DOHH2 (cell line): ENCODE measurements around the gene AFG1L.

Experiments used
- H3F3A ChIP-seq: fragments of 200-600 bp; sonication (generic), shearing (Covaris generic); 2 replicates; pipeline ENCODE4 v1.6.0; 2016; ENCODE audit warnings: antibody characterized with exemption, mild to moderate bottlenecking; ENCODE audit not compliant: control insufficient read depth, insufficient read depth
- H3K27ac ChIP-seq: fragments of 200-600 bp; sonication (generic); 2 replicates; pipeline ENCODE4 v1.5.1; 2014; ENCODE audit warnings: low read depth, mild to moderate bottlenecking, low read length, moderate library complexity
- H3K27me3 ChIP-seq: fragments of 200-600 bp; sonication (generic); 2 replicates; pipeline ENCODE4 v1.6.1; 2014; ENCODE audit warnings: mild to moderate bottlenecking, low read length, mixed read lengths; ENCODE audit not compliant: control insufficient read depth
- H3K36me3 ChIP-seq: fragments of 200-600 bp; sonication (generic); 2 replicates; pipeline ENCODE4 v1.6.1; 2014; ENCODE audit warnings: mild to moderate bottlenecking, low read length, moderate library complexity, mixed read lengths; ENCODE audit not compliant: control insufficient read depth
- H3K4me1 ChIP-seq: fragments of 200-600 bp; sonication (generic); 2 replicates; pipeline ENCODE4 v1.6.1; 2014; ENCODE audit warnings: mild to moderate bottlenecking, low read length, mixed read lengths; ENCODE audit not compliant: control insufficient read depth
- H3K4me2 ChIP-seq: fragments of 200-600 bp; sonication (generic); 2 replicates; pipeline ENCODE4 v1.6.0; 2014; ENCODE audit warnings: mild to moderate bottlenecking, low read length, moderate library complexity
- H3K4me3 ChIP-seq: fragments of 200-600 bp; sonication (generic); 2 replicates; pipeline ENCODE4 v1.5.1; 2014; ENCODE audit warnings: mild to moderate bottlenecking, low read length, mixed read lengths
- H3K79me2 ChIP-seq: fragments of 200-600 bp; sonication (generic); 2 replicates; pipeline ENCODE4 v1.6.1; 2014; ENCODE audit warnings: mild to moderate bottlenecking, low read length, mixed read lengths; ENCODE audit not compliant: control insufficient read depth
- H3K9me2 ChIP-seq: fragments of 200-600 bp; sonication (generic); replicated peaks from 2 replicates; pipeline ENCODE4 v1.6.1; 2014; ENCODE audit warnings: mild to moderate bottlenecking, low read length, mixed read lengths; ENCODE audit not compliant: control insufficient read depth
- H3K9me3 ChIP-seq: fragments of 200-600 bp; sonication (generic); 2 replicates; pipeline ENCODE4 v1.6.1; 2014; ENCODE audit warnings: antibody characterized with exemption, low read length, mixed read lengths; ENCODE audit not compliant: control insufficient read depth, insufficient read depth
- H4K20me1 ChIP-seq: fragments of 200-600 bp; sonication (generic); 2 replicates; pipeline ENCODE4 v1.6.0; 2014; ENCODE audit warnings: low read depth, mild to moderate bottlenecking, antibody characterized with exemption, low read length, moderate library complexity; ENCODE audit not compliant: control insufficient read depth, insufficient read depth
- EZH2phosphoT487 ChIP-seq: fragments of 200-600 bp; sonication (generic); IDR thresholded peaks from 2 replicates; pipeline ENCODE4 v1.6.1; 2017; ENCODE audit warnings: borderline replicate concordance, mild to moderate bottlenecking, antibody characterized with exemption, low read length, moderate library complexity, mixed read lengths
- TF ChIP-seq, protein P1 (sequence below): fragments of 200-600 bp; sonication (generic); IDR thresholded peaks from one replicate; pipeline ENCODE4 v1.5.1; 2014; ENCODE audit warnings: antibody characterized with exemption, mild to moderate bottlenecking, low read depth, low read length; ENCODE audit not compliant: poor library complexity, severe bottlenecking

The AFG1L gene

DNA sequence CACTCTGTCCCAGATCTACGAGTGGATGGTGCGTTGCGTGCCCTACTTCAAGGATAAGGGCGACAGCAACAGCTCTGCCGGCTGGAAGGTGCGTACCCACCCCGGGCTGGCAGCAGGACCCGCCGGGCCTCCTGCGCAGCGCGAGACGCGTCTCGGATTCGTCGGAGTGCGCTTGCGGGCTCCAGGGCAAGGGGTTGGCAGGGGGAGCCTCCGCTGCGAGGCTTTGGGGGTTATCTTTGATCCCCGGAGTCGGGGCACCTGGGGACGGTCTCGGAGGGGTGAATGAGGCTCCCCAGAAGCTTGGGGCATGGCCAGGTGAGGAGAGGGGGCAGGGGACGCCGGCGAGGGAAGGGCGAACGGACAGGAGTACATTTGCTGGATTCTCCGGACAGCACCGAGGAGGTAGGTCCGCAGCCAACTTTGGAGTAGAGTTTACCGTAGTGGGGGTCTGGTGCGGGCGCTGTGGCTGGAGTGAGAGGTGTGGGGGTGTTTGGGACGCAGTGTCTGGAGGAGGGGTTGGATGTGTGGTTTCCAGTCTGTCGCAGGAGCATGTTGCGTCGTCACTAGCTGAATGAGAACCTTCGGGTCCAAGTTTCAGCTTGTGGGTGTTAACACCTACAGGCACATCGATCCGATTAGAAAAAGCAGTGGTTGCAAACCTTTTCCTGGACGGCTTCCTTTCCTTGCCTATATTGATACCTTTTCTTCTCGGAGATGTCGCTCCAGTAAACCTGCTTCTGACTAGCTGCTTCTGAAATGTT lies 267.1 kb downstream of the AFG1L start:
- H3K36me3 ChIP-seq: peaks cover 24% of the 10 kb centered on the region
- peaks cover 32% of the 10 kb centered on the region for H4K20me1 ChIP-seq
- no peaks in the 10 kb centered on the region for H3K9me3 ChIP-seq
- peak overlapping the region; percentile 22; the same call in 1 of the 2 replicates for H3K4me2 ChIP-seq
- H3K9me2 ChIP-seq: no peaks in the 10 kb centered on the region
- TF ChIP-seq EZH2phosphoT487: no peak
- TF ChIP-seq, protein P1, sequence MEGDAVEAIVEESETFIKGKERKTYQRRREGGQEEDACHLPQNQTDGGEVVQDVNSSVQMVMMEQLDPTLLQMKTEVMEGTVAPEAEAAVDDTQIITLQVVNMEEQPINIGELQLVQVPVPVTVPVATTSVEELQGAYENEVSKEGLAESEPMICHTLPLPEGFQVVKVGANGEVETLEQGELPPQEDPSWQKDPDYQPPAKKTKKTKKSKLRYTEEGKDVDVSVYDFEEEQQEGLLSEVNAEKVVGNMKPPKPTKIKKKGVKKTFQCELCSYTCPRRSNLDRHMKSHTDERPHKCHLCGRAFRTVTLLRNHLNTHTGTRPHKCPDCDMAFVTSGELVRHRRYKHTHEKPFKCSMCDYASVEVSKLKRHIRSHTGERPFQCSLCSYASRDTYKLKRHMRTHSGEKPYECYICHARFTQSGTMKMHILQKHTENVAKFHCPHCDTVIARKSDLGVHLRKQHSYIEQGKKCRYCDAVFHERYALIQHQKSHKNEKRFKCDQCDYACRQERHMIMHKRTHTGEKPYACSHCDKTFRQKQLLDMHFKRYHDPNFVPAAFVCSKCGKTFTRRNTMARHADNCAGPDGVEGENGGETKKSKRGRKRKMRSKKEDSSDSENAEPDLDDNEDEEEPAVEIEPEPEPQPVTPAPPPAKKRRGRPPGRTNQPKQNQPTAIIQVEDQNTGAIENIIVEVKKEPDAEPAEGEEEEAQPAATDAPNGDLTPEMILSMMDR: no peak
- no peak overlapping the region for H3K27ac ChIP-seq
- H3K79me2 ChIP-seq: peaks cover 34% of the 10 kb centered on the region
- peaks cover 38% of the 10 kb centered on the region for H3F3A ChIP-seq
- H3K4me3 ChIP-seq: no peak overlapping the region
- H3K27me3 ChIP-seq: no peaks in the 10 kb centered on the region
- H3K4me1 ChIP-seq: peaks cover 55% of the 10 kb centered on the region

DNA sequence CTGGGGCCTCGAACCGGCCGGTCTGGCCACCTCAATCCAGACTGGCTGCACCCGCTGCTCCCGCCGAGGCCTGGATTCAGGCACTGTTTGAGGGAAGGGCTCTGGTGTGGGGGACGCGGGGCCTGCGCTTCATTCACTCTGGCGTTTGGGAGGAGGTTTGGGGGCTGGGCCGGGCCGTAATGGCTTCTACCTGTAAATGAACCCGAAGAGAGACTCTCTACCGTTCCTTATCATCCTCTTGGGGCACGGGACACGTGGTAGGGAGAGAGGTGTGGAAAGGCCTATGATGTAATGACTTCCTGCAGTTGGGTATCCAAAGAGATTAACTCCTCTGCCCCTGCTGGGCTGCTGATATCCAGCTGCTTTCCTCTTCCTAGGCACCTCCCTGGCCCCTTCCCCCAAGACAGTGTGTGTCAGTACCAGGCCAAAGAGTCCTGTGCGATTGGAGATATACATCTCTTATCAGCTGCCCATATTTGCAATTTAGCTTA lies 267.7 kb downstream of the AFG1L start:
- Histone ChIP-seq H3K4me3 (no peak overlapping the region), H3F3A (peaks cover 38% of the 10 kb centered on the region), H3K36me3 (peaks cover 30% of the 10 kb centered on the region), H3K9me2 (no peaks in the 10 kb centered on the region), H3K27me3 (no peaks in the 10 kb centered on the region), H3K4me2 (peak overlapping the region; percentile 22; the same call in 1 of the 2 replicates), H3K4me1 (peaks cover 48% of the 10 kb centered on the region), H3K9me3 (no peaks in the 10 kb centered on the region), H4K20me1 (peaks cover 32% of the 10 kb centered on the region), H3K79me2 (peaks cover 40% of the 10 kb centered on the region), H3K27ac (no peak overlapping the region)
- TF ChIP-seq, protein P1: no peak
- TF ChIP-seq EZH2phosphoT487: no peak

DNA sequence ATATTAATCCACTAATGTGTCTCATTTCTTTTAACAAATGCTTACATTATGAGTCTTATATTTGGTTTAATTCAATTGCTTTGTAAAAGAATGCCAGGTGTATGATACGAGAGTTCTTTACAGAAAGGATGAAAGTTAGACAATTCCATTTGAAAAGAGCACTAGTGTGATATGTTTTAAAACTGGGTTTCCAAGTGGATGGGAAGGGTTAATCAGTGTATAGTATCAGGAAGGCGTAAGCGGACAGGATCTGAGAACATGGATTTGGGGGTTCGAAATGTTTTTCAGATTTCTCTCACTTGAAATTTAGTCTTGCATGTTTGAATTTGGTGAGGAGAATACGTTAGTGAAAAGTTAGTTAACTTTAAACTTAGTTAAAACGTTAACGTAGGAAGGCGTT lies 268.4 kb downstream of the AFG1L start:
- Histone ChIP-seq H3K9me2 (no peaks in the 10 kb centered on the region), H3K27me3 (no peaks in the 10 kb centered on the region), H3F3A (peaks cover 38% of the 10 kb centered on the region), H3K9me3 (no peaks in the 10 kb centered on the region), H3K79me2 (peaks cover 40% of the 10 kb centered on the region), H3K4me1 (peaks cover 48% of the 10 kb centered on the region), H3K4me2 (peak overlapping the region; percentile 26; the same call in 1 of the 2 replicates), H3K36me3 (peaks cover 30% of the 10 kb centered on the region), H4K20me1 (peaks cover 32% of the 10 kb centered on the region), H3K27ac (no peak overlapping the region), H3K4me3 (no peak overlapping the region)
- TF ChIP-seq, protein P1: no peak
- no peak for TF ChIP-seq EZH2phosphoT487
